Calu3 (cell line): ENCODE results near the gene SLC22A23. TPM values are rescaled to one million over a fixed set of nuclear protein-coding genes. Genes with fewer than 3 reads are reported as not detected.

Experiments used
- BruUV-seq: library from RNA; stranded (reverse); fragments of 400-500 nt; replicated peaks from 2 replicates; lab custom pipeline; 2021; lab: Mats Ljungman, UMichigan
- CTCF ChIA-PET: fragments of 300-600 bp; sonication (Branson Sonifier 250); formaldehyde crosslinking; loops from one replicate; lab custom pipeline; 2022; ENCODE audit warnings: antibody characterized with exemption; lab: Charles Lee
- DNase-seq: peaks from one replicate; pipeline ENCODE4 v3.0.0; 2022
- H3K27ac Mint-ChIP-seq: one replicate; pipeline ENCODE4 v1.8.0; 2022; ENCODE audit warnings: mixed read lengths; ENCODE audit not compliant: unreplicated experiment
- H3K27me3 Mint-ChIP-seq: one replicate; pipeline ENCODE4 v1.8.0; 2022; ENCODE audit warnings: mixed read lengths; ENCODE audit not compliant: unreplicated experiment
- H3K36me3 Mint-ChIP-seq: one replicate; pipeline ENCODE4 v1.8.0; 2022; ENCODE audit warnings: mild to moderate bottlenecking, moderate library complexity, mixed read lengths; ENCODE audit not compliant: insufficient read depth, unreplicated experiment
- H3K4me1 Mint-ChIP-seq: one replicate; pipeline ENCODE4 v1.8.0; 2022; ENCODE audit warnings: mild to moderate bottlenecking, low read depth, mixed read lengths; ENCODE audit not compliant: unreplicated experiment
- H3K4me3 Mint-ChIP-seq: one replicate; pipeline ENCODE4 v1.8.0; 2022; ENCODE audit warnings: mild to moderate bottlenecking, low read depth, moderate library complexity, mixed read lengths; ENCODE audit not compliant: unreplicated experiment
- H3K9me3 Mint-ChIP-seq: one replicate; pipeline ENCODE4 v1.8.0; 2022; ENCODE audit warnings: low read depth, mixed read lengths; ENCODE audit not compliant: unreplicated experiment
- intact Hi-C: fragments of 100-400 bp; cut with micrococcal nuclease; formaldehyde crosslinking; loops from one replicate; pipeline ENCODE4 v1.10.0; 2022; ENCODE audit not compliant: unreplicated experiment
- total RNA-seq: library from RNA; stranded (reverse); gene quantifications from 2 replicates; pipeline ENCODE4 v1.2.3, GENCODE V29; 2022
- TF ChIP-seq, protein P1 (sequence below): fragments of 200-600 bp; IDR thresholded peaks from one replicate; pipeline ENCODE4 v1.8.0; 2022; ENCODE audit warnings: antibody characterized with exemption; ENCODE audit not compliant: unreplicated experiment

The SLC22A23 gene
- total RNA-seq, 1 experiment from 2014 or later: 3.9 TPM

DNA sequence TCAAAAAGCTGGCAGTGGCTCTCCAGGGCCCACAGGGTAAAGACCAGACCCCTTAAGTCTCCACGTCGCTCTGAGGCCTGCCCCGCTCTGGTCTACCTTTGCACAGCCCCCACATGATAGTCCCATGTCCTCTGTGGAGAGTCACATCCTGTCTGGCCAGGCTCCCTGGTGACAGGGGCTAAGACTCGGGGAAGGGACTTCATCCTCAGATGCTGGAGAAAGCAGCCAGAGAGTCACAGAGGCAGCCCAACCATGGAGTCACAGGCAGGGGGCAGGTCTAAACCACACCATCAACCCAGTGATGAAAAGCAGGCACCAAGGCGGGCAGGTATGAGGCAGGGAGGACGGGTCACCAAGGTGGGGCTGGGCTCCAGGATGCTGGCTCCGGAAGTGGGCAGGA lies 62.2 kb downstream of the SLC22A23 start:
- no peaks in the 10 kb centered on the region for H3K27me3 Mint-ChIP-seq

DNA sequence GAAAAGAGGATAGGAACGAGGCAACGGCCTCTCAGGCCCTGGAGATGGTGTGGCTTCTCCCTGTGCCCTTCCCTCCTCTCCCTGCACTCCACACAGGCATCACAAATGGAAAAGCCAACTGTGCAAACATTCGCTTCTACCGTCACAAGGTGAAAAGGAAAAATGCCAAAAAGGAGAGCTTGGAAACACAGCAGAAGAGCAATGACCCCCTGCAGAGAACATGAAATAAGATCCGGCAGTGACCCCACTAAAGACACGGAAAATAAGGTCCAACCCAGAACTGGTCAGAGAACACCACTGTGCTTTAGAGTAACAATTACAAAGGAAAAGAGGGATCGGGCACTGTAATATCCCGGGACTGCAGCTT lies 63.0 kb downstream of the SLC22A23 start:
- TF ChIP-seq, protein P1, sequence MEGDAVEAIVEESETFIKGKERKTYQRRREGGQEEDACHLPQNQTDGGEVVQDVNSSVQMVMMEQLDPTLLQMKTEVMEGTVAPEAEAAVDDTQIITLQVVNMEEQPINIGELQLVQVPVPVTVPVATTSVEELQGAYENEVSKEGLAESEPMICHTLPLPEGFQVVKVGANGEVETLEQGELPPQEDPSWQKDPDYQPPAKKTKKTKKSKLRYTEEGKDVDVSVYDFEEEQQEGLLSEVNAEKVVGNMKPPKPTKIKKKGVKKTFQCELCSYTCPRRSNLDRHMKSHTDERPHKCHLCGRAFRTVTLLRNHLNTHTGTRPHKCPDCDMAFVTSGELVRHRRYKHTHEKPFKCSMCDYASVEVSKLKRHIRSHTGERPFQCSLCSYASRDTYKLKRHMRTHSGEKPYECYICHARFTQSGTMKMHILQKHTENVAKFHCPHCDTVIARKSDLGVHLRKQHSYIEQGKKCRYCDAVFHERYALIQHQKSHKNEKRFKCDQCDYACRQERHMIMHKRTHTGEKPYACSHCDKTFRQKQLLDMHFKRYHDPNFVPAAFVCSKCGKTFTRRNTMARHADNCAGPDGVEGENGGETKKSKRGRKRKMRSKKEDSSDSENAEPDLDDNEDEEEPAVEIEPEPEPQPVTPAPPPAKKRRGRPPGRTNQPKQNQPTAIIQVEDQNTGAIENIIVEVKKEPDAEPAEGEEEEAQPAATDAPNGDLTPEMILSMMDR: no peak
- Mint-ChIP-seq H3K4me1 (no peaks in the 10 kb centered on the region), H3K27me3 (no peaks in the 10 kb centered on the region), H3K9me3 (no peaks in the 10 kb centered on the region), H3K27ac (no peak overlapping the region), H3K36me3 (no peaks in the 10 kb centered on the region), H3K4me3 (no peak overlapping the region)
- BruUV-seq: no TSS peak
- intact Hi-C loops: no loop called here
- no peak for DNase-seq
- CTCF ChIA-PET: no interaction called here

More for the DNA sequence above, 62.2 kb downstream of the SLC22A23 start:
- TF ChIP-seq, protein P1: no peak
- no peaks in the 10 kb centered on the region for H3K4me1 Mint-ChIP-seq
- CTCF ChIA-PET: no interaction called here
- no TSS peak for BruUV-seq
- H3K4me3 Mint-ChIP-seq: no peak overlapping the region
- H3K36me3 Mint-ChIP-seq: no peaks in the 10 kb centered on the region
- H3K27ac Mint-ChIP-seq: no peak overlapping the region
- intact Hi-C loops: no loop called here
- H3K9me3 Mint-ChIP-seq: no peaks in the 10 kb centered on the region
- no peak for DNase-seq

DNA sequence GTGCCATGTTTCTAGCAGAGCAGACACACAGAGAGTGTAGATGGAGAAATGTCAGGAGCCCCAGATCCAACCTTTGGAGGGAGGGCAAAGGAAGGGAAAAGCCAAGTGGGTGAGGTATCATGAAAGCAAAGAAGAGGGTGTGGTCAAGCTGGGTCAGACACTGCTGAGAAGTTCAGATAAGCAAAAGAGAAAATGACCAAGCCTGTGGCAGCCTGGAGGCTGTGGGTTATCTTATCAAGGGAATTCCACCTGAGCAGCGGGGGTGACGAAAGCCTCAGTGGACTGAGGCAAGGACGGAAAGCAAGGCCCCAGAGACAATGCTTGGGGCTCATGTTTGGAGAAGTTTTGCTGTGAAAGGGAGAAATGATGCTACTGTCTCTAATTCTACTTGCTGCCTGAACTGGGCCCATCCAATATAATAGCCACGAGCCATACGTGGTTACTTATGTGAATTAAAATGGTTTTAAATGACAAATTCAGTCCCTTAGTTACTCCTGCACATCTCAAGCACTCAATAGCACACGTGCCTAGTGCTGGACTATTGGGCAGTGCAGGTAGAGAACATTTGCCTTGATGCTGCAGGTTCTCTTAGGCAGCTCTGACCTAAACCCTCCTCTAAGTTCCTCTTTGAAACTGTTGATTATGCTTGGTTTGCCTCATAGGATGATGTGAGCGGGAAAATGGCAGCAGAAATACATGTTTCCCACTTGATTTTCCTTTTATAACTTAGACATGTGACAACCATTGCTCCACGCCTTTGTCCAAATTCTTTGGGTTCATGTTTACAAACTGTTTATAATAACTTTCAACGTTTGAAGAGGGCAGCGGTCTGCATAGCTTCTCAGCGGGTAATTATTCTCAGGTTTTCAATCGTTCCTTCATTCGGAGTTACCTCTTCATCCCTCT lies 63.7 kb downstream of the SLC22A23 start:
- Mint-ChIP-seq H3K27ac (no peak overlapping the region), H3K9me3 (no peaks in the 10 kb centered on the region), H3K4me3 (no peak overlapping the region), H3K27me3 (no peaks in the 10 kb centered on the region), H3K36me3 (no peaks in the 10 kb centered on the region), H3K4me1 (no peaks in the 10 kb centered on the region)
- DNase-seq: no peak
- TF ChIP-seq, protein P1: no peak
- no TSS peak for BruUV-seq
- intact Hi-C loops: no loop called here
- CTCF ChIA-PET: no interaction called here

DNA sequence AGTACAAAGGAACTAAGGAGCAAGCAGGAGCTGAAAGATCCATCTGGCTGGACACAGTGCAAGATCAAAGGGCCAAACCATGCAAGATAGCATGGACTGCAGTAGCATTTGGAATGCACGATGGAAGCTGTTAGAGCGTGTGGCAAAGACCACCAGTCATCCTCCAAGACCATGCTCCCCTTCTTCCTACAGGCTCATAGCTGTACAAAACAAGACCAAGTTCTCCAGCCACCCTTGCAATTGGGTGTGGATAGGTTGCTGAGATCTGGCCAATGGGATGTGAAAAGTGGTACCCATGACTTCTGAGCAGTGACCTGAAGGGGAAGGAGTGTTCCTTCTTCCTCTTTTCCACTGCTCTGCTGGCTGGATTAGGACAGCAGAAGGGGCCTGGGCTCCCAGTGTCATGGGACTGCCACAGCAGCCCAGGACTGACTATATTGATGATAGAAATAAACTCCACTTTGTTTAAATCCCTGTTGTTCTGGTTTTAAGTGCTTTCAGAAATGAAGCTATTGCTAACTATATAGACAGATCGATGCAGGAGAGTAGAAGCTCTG lies 64.9 kb downstream of the SLC22A23 start:
- Mint-ChIP-seq H3K4me3 (no peak overlapping the region), H3K4me1 (no peaks in the 10 kb centered on the region), H3K27ac (no peak overlapping the region), H3K36me3 (no peaks in the 10 kb centered on the region), H3K9me3 (no peaks in the 10 kb centered on the region), H3K27me3 (no peaks in the 10 kb centered on the region)
- CTCF ChIA-PET: no interaction called here
- BruUV-seq: no TSS peak
- no peak for DNase-seq
- TF ChIP-seq, protein P1: no peak
- intact Hi-C loops: no loop called here
